ENCODE results near the gene PRR7. TPM values are rescaled to one million over a fixed set of nuclear protein-coding genes. Genes with fewer than 3 reads are reported as not detected.

Gene PRR7, protein sequence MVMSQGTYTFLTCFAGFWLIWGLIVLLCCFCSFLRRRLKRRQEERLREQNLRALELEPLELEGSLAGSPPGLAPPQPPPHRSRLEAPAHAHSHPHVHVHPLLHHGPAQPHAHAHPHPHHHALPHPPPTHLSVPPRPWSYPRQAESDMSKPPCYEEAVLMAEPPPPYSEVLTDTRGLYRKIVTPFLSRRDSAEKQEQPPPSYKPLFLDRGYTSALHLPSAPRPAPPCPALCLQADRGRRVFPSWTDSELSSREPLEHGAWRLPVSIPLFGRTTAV
- total RNA-seq, result 3.7 and 4.9 TPM in 2 replicates

DNA sequence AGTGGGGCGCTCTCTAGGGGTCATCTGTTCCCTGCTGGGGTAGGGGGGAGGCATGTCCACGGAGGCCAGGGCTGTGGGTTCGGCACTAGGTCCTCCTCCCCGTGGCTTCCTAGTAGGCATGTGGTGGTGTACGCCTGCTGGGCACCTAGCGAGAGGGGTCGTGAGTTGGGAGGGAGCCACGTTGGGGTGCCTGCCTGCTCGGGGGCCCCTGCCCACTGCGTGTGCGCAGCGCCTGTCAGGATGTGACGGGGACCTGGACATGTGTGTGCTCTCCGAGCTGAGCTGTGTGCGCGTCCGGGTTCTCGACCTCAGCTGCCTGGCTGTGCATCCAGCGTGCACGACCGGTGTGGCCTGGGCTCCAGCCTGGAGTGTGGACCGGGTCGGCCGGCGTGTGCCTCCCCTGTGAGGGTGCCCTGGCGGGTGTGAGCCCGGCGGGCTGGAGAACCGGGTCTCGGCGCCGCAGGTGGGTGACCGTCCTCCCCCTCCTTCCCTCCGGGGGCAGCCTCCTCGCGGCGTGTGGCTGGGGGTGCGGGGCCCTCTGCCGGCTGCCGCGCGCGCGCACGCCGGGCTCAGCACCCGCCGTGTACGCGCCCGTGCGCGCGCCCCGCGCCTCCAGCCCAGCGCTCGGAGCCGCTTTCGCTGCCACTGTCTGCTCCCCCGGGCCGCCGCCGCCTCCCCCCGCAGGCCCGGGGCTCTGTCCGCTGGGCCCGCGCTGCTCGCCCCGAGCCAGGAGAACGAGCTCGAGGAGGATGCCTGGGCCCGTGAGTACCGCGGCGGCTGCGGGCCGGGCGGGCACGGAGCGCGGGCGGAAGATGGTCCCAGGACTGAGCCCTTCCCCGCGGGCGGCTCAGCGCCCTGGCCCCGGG lies at the start of gene PRR7:
TSS of gene PRR7 (plus strand) at position 615 of the 866 bp plus-strand sequence. CDS start 8,254 bp downstream, outside the sequence.

DNA sequence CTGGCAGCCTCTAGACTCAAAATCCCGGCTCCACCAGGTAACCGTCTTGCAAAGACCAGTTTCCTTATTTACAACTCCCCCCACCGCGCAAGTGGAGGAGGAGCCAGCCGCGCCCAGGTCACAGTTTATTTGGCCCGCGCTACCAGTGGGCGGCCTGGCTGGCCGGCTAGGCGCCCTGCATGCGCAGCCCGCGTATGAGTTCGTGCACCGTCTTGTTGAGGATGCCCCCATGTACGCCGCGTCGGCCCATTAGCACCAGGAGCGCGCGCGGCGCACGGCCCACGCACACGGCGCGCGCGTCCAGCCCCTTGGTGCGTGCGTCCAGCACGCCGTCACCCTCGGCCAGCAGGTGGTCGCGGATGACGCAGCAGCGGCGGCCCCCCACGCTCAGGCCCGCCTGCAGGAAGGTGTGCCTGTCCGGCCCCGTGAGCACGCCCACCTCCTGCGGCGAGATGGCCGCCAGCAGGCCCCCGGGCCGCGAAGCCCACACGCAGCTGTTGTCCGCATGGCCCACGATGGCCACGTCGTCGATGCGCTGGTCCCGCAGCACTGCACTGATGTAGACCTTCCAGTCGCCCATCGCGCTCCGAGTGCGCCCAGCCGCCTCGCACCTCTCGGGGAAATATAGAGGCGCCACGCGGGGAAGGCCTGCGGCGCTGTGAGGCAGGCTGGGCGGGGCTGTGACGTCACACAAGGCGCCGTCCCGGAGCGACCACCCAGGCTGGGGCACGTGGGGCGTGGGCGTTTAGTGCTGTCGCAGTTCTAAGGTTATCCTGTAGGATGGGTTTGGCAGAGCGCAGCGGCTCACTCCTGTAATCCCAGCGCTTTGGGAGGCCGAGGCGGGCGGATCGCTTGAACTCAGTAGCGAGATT lies 46.4 kb upstream of the PRR7 start, which contains the start of gene PFN3:
TSS of gene PFN3 (minus strand) at position 665 of the 872 bp plus-strand sequence. CDS start at position 580, 85 bp downstream.

DNA sequence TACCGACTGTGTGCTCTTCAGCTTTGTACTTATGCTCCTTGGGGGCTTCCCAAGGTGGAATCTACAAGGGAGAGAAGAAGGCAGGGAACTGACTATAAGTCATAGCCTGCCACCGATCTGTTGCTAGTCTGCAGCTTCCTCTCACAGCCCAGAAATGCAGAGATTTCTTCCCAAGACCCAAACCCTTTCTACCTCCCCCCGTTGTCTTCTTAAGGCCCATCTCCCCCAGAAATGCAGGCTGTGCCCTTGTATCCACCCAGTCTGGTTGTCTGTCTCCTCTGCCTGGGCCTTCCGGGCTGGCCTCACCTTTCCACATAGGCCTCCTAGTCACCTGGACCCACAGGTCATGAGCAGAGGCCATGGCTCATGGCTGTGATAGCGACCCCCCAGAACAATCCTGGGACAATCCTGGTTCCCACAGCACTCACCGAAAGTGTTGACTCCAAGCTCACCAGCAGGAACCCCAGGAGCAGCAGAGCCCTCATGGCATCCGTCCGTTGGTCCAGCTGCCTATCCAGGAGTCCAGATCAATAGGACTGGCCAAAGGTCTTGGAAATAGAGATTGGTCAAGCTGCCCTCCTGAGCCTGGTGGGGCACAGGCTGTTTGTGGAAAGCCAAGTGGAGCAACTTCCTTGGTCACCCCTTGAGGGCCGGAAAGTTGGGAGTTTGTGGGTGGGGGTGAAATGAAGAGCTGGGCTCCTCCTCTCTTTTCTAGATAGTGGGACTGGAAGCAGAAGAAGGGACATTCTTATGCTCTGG lies 37.4 kb upstream of the PRR7 start, which contains the start of gene F12:
TSS of gene F12 (minus strand) at position 522 of the 759 bp plus-strand sequence. CDS start at position 485, 37 bp downstream.

DNA sequence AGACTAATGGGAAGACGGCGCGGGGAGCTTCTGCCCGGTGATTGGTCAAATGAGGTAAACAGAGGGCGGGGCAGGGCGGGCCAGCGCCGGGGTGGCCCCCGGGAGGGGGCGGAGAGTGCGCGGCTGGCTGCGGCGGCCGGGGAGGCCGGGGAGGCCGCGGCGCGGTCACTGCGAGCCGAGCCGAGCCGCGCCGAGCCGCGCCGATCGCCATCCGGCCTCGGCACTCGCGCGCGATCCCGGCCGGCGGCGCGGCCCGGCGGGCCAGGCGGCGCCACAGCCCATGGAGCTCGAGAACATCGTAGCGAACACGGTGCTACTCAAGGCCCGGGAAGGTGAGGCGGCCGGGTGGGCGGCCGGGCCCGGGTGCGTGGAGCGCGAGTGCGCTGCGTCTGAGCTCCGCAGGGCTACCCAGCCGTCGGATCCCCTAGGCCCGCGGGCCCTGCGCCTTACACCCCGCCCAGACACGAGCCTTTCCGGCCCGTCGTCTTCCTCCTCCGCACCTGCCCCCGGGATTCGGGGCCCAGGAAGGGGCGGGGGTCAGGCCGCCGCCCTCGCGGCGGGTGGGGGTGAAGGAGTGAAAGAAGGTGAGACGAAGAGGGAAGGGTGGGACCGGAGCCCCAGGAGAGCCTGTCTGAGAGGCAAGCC lies 19.9 kb upstream of the PRR7 start, which contains the start of gene GRK6:
TSS of gene GRK6 (plus strand) at position 111 of the 645 bp plus-strand sequence. CDS start at position 281, 170 bp downstream.

DNA sequence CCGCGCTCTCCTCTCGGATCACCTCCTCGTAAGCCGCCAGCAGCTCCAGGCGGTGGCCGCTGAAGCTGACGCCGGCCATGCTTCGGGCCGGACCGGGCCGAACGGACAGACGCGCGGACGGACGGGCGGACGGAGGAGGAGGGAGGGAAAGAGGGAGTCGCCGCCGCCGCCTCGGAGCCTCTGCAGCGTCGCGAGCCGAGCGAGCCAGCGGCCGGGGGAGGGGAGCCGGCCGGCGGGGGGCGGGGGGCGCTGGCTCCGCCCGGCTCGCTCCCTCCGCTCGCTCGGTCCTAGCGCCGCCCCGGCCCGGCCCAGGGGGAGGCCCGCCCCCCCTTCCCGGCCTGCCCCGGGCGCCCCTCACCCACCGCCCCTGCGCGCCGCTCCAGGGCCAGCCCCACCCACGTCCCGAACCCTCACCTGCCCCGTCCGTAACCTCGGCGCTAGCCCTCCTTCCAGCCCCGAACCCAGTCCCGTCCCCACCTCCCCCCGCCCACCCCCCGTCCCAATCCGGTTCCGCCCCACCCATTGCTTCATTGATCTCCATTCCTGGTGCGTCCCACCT lies 26.9 kb downstream of the PRR7 start, which contains the start of gene DBN1:
TSS of gene DBN1 (minus strand) at position 192 of the 559 bp plus-strand sequence. CDS start at position 79, 113 bp downstream.

DNA sequence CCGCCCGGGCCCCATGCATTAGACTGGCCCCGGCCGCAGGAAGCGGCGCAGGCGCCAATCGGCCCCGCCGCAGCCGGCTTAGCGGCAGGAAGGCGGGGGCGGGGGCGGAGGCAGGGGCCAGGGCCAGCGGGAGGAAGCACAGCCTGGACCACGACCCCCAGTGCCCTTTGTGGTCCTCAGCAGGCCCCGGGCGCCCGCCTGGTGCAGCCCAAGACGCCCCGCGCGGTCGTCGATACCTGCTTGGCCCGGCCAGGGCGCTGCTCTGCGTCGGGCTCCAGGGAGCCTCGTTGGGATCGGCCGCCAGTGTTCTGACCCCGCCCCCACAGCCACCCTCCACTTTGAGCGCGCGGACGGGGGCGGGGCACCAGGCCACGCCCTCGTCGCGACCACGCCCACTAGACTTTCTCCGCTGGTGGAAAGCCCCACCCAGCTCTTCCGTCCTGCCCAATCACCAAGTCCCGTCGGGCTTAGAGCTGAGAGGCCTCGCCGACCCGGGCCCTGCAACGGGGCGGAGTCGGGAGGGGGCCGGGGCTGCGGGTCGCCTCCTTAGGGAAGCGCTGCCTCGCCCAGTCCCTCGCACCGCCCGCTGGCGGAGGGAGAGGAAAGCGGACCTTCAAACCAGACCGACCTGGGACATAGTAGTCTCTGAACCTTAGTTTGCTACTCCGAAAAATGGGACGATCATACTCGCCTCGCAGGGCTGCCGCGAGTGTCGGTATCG lies 50.8 kb downstream of the PRR7 start, which contains the start of gene PDLIM7:
TSS of gene PDLIM7 (minus strand) at position 313 of the 721 bp plus-strand sequence. CDS start 1,092 bp downstream, outside the sequence.

Other genes starting within 250 kb of the PRR7 start
- gene RAB24, start 143.1 kb upstream of the PRR7 start, total RNA-seq, result 21.4 and 36.1 TPM in 2 replicates
- 93.1 and 168 TPM in 2 replicates for gene PRELID1, start 143.0 kb upstream of the PRR7 start, total RNA-seq
- gene MXD3, start 134.9 kb upstream of the PRR7 start, total RNA-seq, result 9.7 and 32.6 TPM in 2 replicates
- gene LMAN2, start 95.1 kb upstream of the PRR7 start, total RNA-seq, result 332 and 487 TPM in 2 replicates
- 4.3 and 7.4 TPM in 2 replicates for gene RGS14, start 88.9 kb upstream of the PRR7 start, total RNA-seq
- not detected in 2 replicates for gene SLC34A1, start 62.4 kb upstream of the PRR7 start, total RNA-seq
- not detected in 2 replicates for gene PFN3, start 46.2 kb upstream of the PRR7 start, total RNA-seq
- gene F12, start 37.2 kb upstream of the PRR7 start, total RNA-seq, result 0.22 and 0.50 TPM in 2 replicates
- gene GRK6, start 20.1 kb upstream of the PRR7 start, total RNA-seq, result 24.0 and 42.4 TPM in 2 replicates
- gene DBN1, start 26.8 kb downstream of the PRR7 start, total RNA-seq, result 153 and 171 TPM in 2 replicates
- gene PDLIM7, start 50.8 kb downstream of the PRR7 start, total RNA-seq, result 109 and 136 TPM in 2 replicates
- 0.62 and 1.3 TPM in 2 replicates for gene DOK3, start 63.0 kb downstream of the PRR7 start, total RNA-seq
- gene DDX41, start 70.1 kb downstream of the PRR7 start, total RNA-seq, result 89.5 and 108 TPM in 2 replicates
- gene FAM193B, start 107.7 kb downstream of the PRR7 start, total RNA-seq, result 21.6 and 26.5 TPM in 2 replicates
- gene TMED9, start 145.4 kb downstream of the PRR7 start, total RNA-seq, result 206 and 238 TPM in 2 replicates
- gene B4GALT7, start 153.3 kb downstream of the PRR7 start, total RNA-seq, result 33.9 and 41.0 TPM in 2 replicates